Measurements from ENCODE around the gene CKS1B.

CKS1B gene

DNA sequence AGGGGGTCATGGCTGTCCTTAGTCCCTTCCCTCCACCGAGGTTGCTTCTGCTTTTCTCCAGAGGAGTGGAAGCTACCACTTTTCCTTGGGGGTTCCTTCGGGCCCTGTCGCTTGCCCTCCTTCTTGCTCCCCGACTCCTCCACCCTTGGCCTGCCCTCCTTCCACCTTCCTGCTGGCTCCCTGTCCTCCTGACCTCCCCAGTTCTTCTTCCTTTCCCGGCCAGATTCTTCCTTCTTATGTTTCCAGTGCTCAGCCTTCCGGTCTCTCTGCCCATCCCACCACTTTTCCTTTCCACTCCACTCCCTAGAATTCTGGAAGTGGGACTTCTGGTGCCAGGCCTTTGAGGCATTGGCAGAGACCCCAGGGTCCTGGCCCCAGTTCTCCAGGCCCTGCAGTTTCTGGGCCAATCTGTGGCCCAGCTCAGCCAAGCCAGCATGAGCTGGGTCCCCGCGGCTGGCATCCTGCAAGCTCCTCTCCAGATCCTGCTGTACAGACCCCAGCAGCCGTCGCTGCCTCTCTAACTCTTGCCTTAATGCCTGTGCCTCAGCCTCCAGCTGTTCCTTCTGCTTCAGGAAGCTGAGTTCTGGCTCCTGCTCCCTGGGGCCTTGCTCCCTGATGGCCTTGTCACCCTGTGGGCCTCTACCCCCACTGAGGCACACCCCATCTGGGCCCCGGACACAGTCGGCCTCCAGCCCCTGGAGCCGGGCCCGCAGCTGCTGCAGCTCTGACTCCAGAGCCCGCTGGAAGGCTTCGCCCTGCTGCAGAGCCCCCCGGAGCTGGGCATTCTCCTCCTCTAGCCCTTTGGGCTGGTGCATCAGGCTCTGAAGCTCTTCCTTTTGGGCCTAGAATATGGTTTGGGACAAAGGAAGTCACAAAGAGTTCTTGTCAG is 28.3 kb upstream of the CKS1B start:
- no peak for DNase-seq (ENCODE audit: low read depth in 2 of 2)

DNA sequence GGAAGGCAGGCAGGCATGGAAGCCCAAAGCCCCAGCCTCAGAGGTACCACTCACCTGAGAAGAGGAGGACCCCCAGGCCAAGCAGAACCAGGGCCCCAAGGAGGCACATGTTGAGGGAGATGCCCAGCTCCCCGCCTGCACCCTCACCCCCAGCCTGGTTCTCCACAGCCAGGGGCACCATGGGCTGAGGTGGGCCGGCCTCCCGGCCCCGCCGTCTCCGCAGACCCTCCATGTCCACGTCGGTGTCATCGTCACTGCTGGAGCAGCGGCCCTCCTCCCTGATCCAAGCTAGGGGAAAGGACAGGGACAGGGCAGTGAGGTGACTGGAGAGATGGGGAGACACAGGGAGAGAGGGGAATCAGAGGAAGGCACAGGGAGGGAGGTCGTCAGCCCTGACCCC is 26.4 kb upstream of the CKS1B start:
- DNase-seq (ENCODE audit: low read depth in 2 of 2), result no peak

DNA sequence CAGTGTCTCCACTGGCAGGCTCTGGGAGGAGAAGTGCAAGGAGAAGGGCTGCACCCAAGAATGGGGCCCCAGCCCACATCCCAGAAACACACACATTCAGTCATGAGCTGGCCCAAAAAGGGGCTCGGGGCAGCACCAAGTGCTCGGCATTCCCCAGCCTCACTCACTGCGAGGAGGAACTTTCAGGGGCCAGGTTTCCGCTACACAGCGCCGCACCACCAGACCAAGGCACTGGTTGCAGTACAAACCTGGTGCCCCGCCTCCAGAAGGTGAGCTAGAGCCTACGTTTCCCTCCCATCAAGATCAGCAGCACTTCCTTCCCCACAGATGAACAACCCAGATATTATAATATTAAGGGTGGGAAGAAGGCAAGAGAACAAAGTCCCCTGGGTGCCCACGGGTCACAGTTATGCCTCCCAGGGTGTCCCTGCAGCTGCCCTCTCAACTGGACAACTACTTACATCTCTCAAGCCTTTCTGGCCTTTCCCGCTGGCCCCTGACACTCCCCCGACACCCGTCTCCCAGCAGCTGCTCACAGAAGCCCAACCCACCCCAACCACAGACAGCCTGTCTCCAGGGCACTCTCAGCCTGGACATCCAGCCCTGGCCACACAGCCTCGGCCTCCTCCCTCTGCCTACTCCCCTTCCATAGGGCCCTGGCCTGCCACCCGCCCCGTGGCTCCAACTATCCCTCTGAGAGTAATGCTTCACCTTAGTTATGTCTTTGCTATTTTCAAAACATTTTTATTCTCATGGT is 22.4 kb upstream of the CKS1B start:
- no peak for DNase-seq (ENCODE audit: low read depth in 2 of 2)

DNA sequence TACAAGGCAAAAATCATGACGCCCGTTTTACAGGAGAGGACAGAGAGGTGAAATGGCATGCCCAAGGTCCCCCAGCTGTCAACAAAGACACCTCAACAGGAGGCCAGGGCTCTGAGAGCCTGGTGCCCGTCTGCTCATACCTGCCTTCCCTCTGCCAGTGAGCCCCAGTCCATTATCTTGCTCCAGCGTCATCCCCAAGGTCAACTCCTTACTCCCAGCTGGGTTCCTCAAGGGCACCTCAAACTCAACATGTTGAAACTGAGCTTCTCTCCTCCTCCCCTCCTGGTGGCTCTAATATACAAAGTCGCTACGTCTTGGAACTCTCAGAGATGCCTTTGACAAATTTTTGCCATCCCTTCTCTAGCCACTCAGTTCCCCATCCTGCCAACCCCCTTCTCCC is 21.8 kb upstream of the CKS1B start:
- no peak for DNase-seq (ENCODE audit: low read depth in 2 of 2)

DNA sequence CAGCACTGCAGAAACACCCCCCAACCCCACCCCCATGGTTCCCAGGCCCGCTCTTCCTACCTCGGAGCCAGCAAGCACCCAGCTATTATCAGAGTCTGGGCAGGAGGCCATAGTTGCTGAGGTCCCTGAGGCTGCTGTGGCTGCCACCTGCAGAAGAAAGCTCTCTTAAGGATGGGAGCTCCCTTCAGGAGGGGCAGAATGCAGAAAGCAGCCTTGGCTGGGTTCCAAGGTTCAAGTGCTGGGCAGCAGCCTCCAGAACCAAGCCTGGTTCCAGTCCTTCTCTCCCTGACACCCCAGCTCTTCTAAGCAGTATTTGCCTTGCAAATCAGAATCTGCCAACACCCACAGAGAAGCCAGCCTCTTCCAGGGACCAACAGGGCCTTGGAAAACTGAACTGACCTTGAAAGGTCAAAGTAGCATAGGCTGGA is 20.9 kb upstream of the CKS1B start:
- no peak for DNase-seq (ENCODE audit: low read depth in 2 of 2)

DNA sequence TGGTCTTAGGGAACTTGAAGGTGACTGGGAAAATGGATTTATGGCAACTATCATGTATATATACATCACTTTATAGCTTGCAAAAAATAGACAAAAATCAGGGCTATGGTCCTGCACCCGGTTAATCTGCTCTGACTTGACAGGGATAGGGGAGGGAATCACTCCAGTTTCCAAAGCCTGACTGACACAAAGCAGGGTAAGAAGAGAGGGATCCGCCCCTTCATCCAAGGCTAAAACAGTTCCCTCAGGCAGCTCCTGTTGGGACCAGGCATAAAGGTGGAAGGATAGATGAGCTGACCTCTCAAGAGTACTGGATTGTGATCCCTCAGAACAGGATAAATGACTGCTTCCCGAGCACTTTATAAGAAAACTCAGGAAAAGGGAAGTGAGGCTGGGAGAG is 19.9 kb upstream of the CKS1B start:
- DNase-seq (ENCODE audit: low read depth in 2 of 2), result no peak

DNA sequence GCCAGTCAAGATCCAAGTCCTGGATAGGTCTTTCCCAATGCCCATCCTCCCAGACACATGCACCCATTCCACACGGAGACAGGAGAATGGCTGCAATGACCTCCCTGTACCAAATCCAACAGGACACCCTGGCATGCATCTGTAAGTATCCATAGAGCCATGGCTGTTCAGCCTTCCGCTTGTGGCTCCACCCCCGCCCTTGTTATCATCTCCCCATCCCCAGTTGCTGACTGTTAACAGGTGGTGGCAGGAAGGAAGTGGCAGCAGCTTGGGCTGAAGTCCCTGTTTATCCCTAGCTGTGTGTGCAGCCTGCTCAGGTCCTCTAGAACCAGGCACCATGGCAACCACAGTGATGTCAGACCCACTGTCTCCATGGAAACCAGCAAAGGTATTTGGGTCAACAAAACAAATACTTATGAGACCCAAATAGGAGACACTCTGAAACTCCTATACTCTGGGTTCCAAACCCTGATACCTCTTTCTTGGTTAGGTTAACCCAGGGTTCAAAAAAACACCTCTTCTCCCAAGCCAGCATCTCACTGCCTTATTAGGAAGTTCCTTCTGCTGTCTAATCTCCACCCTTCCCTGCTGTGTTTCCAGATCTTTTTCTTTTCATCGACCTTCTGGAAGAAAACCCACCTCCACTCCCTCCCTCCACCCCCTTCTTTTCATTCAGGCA is 19.3 kb upstream of the CKS1B start:
- DNase-seq (ENCODE audit: low read depth in 2 of 2), result no peak

DNA sequence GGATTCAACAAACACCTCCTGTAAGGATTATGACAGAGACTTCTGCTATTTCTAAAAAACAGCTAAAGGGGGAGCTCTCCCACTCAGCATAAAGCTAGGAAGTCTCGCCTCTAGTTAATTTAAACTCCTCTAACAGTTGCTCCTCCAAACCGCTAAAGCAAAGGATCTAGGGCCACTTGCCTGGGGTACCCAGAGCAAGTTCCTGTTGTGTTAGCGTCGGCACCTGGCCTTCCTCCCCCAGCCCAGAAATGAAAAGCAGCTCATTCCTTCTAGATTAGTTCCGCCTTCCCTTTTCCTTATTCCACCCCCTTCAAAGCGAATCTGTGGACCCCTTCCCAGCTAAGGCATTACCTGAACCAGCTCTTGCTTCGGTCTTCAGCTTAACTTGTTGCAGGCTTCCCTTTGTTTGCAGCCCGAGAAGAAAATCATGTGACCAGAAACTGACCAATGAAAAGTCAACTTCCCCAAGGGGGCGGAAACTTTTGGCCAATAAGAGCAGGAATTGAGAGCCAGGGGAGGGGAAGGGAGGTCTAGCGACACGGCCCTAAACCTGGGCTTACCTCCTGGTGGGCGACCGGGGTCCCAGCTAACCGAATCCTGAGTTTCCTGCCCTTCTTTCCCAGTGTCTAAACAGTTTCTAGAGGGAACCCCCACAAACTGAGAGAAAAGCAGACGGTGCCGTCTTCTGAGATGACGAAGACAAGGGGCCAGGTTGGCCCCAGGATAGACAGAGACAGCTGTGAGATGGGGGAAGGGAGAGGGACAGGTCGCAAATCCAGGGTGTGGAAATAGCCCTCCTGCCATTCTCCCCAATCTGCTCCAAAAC is 18.6 kb upstream of the CKS1B start, which contains the start of gene PBXIP1:
TSS of gene PBXIP1 (minus strand) at position 382 of the 826 bp plus-strand sequence. CDS start 2,378 bp downstream, outside the sequence.
- peak; percentile 85 to 87 for DNase-seq (ENCODE audit: low read depth in 2 of 2)

DNA sequence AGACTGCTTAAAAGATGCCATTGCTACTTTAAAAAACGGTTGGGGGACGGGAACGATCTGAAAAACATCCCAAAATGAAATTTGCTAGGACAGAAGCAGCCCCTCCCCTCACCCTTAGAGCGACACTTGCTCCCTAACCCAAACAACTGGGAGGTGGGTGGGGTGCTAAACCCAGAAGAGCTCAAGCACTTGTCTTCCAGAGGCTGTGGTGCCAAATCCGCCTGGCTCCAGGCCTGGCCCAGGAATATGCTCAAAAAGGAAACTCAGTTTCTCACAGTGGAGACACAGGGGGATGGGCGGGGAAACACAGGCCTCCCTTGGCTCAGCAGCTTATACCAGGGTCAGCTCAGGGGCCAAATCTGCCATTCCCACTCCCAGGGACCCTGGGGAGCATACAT is 17.9 kb upstream of the CKS1B start:
- no peak for DNase-seq (ENCODE audit: low read depth in 2 of 2)

DNA sequence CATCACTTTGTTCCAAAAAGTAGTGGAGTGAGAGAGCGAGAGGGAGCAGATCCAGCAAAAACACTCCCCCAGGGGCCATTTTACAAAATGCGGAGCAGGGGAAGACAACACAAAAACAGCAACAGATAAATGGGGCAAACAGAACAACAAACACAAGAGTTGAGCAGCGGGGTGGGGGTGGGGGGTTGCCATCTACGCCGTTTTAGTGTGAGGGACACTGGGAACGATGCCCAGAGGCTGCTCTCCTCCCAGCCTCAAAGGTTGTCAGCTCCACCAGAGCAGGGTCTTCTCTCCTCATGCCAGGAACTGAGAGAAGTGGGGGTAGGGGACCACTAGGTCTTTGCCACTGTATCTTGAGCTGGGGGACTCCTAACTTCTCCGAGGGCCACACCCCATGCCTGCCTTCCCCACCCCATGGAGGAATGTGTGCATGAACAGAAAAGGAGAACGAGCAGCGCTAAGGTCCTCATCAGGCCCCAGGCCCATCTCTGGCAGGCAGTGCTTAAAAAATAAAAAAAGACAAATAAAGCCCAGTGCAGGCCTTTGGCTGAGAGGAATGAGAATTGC is 17.3 kb upstream of the CKS1B start:
- DNase-seq (ENCODE audit: low read depth in 2 of 2), result no peak

DNA sequence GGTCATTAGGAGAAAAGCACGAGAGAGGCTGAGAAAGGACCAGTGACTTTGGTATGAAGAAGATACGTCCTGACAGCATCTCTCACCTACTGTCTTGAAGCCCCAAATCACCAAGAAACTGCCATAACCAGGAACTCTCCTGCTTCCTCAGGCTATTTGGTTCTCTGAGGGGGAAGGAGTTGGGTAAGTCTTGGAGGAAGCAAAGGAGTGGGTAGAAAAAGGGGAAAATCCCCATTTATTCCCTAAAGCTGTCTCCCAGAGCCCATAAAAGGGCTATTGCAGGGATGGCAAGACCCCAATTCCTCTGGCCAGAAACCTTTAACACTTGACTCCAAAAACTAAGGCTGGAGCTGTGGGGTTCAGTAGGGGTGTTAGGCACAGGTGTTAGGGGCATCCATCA is 16.4 kb upstream of the CKS1B start:
- no peak for DNase-seq (ENCODE audit: low read depth in 2 of 2)

DNA sequence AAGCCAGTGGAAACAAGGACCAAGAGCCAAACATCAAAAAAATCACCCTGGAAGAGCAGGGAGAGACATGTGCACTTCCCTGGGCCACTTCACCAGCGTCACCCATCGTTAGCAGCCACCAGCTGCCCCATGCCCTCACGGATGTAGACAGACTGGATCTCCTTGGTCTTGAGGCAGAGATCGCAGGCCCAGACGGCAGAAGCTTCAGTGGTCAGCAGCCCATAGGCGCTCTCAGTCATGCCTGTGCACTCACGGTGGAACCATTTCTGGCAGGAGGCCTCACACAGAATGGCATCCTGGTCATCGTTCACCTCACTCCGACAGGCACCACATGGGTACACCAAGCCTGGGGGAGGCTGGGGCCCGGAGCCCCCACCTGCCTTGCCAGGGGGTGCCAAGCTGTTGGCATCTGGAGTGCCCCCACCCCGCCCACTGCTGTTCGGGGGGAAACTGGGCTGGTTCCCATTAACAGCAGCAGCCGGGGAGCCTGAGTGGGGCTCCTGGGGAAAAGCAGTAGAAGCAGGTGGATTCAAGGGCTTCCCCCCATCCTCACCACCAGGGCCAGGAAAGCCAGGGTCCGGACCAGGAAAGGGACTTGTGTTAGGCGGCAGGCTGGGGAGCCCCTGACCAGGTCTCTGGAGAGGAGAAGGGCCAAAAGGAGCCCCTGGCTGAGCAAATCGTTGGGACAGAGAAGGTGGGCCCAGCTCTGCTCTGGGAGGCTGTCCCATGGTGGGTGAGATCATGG is 15.6 kb upstream of the CKS1B start:
- no peak for DNase-seq (ENCODE audit: low read depth in 2 of 2)

DNA sequence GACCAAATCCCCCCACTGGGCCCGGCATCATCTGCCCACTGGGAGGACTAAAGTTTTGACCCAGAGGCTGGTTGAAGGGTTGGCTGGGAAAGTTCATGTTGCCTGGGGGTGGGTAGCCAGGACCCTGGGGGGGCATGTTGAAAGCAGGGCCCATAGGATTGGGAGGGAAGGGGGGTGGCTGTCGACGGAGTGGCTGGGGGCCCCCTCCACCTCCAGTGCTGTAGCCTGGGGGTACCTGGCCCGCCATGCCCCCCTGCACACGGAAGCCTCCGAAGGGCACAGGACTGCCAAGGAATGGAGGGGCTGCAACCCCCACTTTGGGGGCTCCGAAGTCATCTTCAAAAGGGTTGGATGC is 15.1 kb upstream of the CKS1B start:
- DNase-seq (ENCODE audit: low read depth in 2 of 2), result no peak

DNA sequence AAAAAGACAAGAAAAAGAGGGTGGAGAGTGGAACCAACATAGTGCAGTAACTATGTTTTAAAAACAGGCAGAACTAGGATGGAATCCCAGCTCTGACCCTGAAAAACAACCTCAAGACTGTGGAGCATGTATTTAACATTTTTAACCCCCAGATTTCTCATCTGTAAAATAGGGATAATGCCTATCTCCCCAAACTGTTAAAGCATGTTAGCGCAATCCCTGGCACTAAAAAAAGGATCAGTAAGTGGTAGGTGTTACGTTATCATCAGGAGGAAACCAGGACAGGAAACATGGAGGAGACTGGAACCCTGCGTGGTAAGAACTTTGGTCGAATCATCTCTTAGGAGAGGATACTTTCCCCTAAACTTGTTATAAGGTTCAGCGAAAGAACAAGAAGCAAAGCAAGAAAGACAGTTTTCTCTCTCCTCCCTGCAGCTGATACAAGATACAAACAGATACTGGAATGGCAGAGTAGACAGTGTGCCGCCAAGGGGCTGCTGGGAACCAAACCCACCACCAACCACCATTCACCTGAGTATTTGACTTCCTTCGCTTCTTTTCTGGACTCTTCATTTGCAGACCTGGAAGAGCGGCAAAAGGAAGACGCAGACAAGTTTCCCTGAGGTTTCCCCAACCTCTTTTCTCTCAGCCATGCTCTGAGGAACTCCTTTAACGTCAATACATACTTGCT is 13.9 kb upstream of the CKS1B start:
- DNase-seq (ENCODE audit: low read depth in 2 of 2), result no peak

DNA sequence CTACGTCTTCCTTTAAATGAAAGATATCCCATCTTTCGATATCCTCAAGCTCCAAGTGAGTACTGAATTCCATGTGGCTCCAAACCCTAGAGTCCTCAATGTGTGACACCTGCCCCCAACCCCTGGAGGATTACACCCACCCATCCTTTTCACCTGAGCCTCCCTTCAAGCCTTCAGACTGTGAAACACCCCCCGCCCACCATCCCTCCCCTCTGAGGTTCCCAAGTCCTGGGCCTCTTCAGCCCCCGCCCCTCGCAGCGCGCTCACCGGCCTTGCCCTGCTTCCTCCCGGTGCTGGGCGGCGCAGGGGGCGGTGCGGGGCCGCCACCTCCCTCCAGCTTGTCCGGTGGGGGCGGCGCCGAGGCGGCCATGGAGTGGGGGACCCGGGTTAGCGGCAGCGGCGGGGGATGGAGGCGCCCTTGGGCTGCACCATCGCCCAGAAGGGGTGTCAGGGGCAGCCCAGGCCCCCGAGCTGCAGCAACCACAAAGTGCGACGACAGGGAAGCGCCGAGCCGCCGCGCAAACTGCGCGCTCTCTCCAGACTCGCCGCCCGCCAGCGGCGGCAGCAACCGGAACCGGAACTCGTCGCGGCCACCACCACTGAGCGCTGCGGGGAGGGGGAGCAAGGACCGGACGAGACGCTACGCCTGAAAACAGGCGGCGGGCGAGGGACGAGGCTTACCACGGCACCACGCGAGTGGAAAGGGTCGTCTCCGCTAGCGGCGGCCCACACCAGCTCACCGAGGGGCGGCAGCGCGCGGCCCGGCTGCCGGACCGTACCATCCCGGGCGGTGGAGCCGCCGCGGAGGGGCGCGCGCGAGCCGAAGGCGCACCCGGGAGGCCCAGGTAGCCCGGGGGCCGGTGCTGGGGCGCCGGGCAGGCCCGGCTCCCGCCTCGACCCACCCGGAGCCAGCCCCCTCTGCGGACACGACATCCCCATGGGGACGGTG is 13.0 kb upstream of the CKS1B start, which contains the start of gene PYGO2:
TSS of gene PYGO2 (minus strand) at position 576 of the 949 bp plus-strand sequence. CDS start at position 370, 206 bp downstream.
- DNase-seq (ENCODE audit: low read depth in 2 of 2), result peak; percentile 44 to 45

DNA sequence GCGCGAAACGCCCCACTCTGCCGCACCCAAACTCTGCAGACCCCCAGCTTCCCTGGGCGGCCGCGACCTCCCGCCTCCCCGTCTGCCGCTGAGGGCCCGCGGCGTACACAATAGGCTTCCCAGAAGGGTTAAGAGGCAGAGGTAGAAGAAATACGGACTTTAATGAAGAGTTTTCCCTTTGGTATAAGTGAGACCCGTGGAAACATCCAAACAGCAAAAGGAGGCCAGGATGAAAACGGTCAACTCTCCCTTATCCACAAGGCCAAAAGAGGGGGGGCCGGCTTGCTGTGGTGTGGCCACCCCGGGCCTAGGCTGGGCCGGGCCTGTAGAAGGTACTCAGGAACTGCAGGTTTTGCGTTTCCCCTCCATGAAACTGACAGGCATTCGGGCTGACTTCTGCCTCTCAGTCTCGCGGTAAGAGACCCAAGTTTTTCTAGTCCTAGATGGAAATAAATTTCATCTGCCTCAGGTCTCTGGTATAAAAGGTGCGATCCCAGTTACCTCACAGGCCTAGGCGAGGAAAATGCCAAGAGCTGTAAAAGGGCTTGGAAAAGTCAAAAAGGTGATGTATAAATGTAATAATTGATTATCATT is 12.2 kb upstream of the CKS1B start:
- DNase-seq (ENCODE audit: low read depth in 2 of 2), result no peak

DNA sequence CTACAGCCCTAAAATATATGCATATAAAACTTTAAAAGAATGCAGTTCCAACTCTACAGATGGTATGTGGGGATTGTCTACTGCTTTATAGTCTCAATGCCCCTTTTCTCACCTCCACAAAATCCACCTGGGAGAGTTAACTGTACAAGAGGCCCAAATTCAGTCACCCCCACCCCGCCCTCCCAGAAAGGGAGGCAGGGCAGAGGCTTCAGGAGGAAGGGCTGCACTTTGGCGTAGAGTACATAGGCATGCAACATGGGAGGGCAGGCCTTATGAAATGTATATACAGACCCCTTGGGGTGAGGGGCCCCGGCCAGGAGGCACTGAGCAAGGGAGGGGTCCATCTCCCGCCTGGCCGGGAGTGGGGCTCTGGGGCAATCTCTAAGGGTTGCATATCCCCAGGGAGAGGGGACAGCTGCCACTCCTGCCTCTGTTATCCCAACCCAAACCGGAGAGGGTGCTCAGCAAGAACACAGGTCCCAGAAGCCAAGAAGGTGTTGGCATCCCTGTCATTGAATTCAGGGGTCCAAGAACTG is 11.6 kb upstream of the CKS1B start:
- no peak for DNase-seq (ENCODE audit: low read depth in 2 of 2)

DNA sequence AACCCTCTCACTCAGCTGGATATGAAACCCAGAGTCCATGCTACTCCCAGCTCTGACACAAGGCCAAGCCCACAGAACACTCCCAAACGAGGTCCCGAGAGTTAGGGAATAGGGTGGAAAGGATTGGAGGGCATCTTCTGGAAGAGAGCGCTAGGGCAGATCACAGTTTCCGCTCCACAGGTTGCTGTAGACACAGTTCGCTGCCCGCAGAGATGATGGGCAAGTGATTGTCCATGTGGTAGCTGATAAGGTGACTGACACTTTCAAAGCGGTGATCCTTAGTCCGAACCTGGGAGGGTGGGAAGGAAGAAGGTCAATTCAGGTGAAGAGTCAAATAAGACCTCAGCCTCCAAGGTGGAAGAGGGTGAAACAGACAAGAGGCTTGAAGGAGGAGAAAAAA is 10.8 kb upstream of the CKS1B start:
- no peak for DNase-seq (ENCODE audit: low read depth in 2 of 2)
